T-helper 1 cell treated with Interleukin-12 subunit alpha and Interleukin-12 subunit beta and Interleukin-4 antibody, amounts not matched to agents 30 ng/mL and 1 ng/mL, for 36 hours (primary cell): ENCODE data around the gene CDC42EP3. TPM values are rescaled to one million over a fixed set of nuclear protein-coding genes. Genes with fewer than 3 reads are reported as not detected.

Source experiments
- intact Hi-C: fragments of 100-400 bp; cut with micrococcal nuclease; formaldehyde crosslinking; loops from one replicate; pipeline ENCODE4 v1.15.1; 2024
- total RNA-seq: library from RNA; stranded (reverse); gene quantifications from 2 replicates; pipeline ENCODE4 v1.2.3, GENCODE V29; 2022

Gene CDC42EP3, protein sequence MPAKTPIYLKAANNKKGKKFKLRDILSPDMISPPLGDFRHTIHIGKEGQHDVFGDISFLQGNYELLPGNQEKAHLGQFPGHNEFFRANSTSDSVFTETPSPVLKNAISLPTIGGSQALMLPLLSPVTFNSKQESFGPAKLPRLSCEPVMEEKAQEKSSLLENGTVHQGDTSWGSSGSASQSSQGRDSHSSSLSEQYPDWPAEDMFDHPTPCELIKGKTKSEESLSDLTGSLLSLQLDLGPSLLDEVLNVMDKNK
- 15.9 and 18.0 TPM in 2 replicates for total RNA-seq

DNA sequence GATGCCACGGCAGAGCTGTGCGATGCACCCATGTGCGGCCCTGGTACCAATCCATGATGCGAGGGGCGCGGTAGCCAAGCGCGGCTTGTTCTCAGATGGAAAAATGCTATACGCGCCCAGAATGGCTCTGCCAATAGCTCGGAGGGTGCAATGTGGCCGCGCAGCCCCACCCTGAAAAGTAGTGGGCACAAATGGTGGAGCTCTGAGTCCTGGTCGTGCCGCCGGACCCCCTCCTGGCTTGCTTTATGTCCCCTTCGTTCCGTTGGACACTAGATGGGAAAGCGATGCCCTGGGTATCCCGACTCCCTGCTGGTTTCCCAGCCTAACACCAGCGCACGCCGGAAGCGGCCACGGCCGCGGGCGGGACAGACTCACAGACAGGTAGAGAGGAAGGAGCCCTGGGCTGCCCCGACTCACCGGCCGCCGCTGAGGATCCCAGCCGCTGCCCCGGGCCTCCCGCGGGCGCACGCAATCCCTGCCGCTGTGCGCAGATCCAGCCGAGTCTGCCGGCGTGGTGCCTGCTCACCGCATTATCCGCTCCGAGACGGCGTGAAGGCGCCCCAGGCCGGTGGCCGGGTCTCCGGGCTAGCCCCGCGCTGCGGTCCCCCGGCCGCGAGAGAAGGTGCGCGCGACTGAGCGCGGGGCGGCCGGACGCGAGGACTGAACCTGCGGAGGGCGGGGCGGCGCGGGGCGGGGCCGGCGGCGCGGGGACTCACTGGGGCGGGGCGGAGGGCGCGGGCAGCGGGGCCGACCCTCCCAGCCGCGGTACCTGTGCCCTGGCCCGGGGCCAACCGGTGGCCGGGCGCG, at the start of gene CDC42EP3:
Gene CDC42EP3, minus strand, starts transcription at position 634 of the 807 bp plus-strand sequence. CDS start 25,055 bp downstream, outside the sequence.
- intact Hi-C loops = loop anchor here (2.0 to 10.0 kb wide), 5 partner anchors 134 to 706 kb away; partner anchors contain the start of genes EIF2AK2, PRKD3 and STRN

DNA sequence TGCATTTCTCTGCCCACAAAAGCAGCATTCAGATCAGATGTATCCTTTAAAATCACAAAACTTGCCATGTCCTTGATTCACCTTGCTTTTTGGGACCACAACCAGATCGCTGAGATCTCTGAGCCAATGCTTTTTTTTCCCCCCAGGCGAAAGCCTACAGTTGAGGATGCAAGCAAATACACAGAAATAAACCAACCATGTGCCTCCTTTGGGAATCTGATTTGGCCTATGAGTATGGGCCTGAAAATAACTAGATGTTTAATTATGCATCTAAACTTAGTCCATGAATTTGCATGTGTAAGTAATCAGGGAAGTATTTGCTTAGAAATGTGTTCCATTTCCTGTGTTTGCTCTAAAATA, 49.7 kb upstream of the CDC42EP3 start:
- intact Hi-C loops = no loop called here

DNA sequence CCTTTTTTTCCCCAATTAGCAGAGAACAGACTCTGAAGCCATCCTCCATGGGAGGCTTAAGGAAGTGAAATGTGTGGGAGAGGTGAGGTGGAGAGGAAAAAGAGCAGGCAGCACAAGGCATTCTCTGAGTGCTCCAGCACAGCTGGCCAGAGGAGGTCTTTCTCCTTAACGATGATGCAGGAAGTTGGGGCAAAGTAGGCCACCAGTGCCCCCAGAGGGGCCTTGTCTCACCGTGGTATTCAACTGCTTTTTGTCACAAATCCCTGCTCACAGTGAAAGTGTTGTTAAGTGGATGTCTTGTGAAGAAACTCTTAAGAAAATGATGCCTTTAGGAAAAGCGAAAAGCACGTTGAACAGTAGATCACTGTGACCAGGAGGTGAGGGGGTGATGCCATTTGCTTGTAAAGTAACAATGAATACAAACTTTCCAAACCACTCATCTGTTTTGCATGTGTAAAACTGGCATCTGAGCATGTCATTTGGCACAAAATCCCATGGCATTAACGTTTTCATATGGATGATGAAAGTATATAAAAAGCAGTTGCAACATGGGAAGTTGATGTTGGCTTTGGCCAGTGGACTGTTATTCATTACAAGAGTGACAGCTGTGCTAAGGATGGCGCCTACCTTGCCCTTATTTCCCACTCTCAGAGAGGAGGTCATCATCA, 49.2 kb upstream of the CDC42EP3 start:
- intact Hi-C loops = no loop called here

DNA sequence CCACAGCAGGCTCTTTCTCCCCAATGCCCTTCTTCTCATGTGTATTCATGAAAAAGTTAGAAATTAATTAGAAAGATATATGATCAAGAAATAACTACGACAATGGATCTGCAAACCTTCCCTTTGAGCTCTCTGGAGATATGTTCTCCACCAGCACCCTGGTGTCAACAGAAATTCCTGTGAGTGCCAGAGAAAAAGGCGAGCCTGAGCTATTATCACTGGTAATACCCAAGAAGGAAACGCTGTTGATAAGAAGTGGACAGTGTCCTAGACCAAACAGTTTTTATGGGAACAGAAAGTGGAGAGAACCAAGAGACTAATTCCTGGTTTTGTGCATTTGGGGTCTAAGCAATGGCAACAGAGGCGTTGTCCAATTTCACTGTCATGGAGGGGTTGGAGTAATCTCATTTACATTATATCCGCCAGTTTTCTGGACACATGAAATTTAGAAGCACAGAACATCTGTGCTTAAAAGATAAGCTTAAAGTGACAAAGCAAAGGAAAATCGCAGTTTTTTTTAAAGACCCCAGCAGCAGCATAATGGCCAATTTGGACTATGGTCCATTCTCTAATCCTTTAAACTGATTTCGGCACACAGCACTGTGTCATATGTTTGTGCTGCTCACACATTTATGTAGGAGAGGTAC, 47.2 kb upstream of the CDC42EP3 start:
- intact Hi-C loops = no loop called here

DNA sequence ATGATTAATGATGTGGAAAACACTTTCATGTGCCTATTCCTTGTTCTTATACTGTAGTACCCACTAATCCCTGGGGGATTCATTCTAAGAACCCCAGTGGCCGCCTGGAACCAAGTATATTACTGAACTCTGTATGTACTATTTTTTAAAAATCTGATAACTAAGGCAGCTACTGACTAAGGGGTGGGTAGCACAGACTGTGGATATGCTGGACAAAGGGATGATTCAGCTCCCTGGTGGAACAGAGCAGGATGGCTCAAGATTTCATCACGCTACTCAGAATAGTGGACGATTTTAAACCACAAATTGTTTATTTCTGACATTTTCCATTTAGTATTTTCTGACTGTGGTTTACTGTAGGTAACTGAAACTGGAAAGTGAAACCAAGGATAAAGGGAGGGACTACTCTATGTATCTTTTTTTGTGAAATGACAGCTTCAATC, 41.8 kb upstream of the CDC42EP3 start:
- intact Hi-C loops = loop anchor here (1.0 to 2.0 kb wide), 3 partner anchors 41 to 126 kb away; no protein-coding TSS in a partner anchor

DNA sequence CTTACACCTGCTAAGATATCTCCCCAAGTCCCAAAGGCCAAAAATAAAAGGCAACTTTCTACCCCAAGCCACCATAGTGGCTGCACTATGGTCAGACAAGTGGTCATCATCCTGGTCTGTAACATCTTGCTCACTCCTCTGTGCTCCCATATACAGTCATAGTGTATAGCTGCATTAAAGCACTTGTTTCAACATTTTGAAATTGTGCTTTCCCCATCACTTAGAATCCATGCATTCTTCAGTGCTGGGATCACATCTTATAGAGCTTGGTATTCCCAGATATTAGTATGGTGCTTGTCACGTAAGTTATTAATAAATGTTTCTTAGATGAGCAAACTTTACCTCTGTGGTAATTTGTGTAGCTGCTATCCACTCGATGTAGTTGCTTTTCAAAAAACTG, 40.4 kb upstream of the CDC42EP3 start:
- intact Hi-C loops = loop anchor here (1.0 to 2.0 kb wide), 3 partner anchors 28 to 125 kb away; no protein-coding TSS in a partner anchor

DNA sequence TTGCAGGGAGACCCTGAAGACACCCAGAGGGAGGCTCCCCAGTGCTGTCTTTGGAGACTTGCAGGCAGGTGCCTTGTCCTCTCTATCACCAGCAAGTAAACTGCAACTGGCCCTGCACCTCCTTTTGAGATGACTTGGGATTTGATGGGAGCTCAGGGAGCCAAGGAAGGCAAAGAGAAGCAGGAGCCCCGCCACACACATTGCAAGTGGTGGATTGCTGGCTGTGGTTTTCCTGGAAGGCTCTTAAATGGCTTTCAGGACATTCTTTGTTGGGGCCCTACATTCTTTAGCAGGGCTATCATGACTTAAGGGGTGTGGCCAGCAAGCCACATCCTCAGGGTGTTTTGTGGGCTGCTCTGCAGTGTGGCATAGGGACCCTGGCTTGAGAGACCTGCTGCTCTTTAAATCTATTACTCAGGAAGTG, 39.9 kb upstream of the CDC42EP3 start:
- intact Hi-C loops = loop anchor here (1.0 kb wide), 1 partner anchor 27 kb away; no protein-coding TSS in a partner anchor

DNA sequence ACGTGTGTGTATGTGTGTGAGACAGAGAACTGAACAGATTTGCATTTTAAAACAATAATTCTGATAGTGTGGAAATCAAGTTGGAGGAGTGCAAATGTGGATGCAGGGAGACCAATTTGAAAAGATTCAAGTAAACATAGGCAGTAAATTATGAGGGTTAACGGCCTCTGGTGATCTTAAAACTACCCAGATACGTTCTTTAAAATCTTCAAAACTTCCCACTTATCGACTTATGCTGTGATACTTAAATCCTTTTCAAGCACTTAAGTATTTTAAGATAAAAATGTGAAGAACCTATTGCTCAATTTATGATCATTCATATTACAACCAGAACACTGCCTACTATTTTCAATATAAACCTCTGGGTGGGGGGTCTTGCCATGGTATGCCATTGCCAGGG, 37.7 kb upstream of the CDC42EP3 start:
- intact Hi-C loops = no loop called here

DNA sequence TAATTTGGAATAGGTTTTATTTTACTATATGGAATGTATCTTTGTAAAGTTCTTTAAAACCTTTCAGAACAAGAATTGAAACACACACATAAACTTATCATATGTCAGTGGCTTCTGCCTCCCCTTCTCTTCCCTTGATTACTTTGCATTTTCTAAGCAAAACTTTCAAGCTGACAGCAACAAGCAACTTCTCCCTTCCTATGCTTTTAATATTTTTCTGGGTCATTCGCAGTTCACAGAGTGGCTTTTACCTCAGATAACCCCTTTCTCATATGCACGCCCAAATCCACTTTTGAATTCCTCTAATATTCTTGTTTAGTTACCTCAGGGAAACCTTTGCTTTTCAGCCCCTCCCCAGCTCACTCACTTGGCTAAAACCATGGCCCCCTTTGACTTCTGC, 36.7 kb upstream of the CDC42EP3 start:
- intact Hi-C loops = no loop called here

DNA sequence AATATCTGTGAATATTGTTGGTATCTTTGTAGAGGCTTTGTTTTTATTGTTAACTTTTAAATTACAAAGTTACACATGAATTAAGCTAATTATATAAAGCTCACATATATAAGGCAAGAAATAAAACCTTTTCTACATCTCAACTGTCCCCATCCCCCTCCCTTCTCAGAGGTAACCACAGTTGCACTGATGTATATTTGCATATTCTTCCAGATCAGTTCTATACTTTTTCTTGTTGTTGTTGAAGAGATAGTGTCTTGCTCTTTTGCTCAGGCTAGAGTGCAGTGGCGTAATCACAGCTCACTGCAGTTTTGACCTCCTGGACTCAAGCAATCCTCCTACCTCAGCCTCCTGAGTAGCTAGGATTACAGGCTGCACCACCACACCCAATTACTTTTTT, 36.0 kb upstream of the CDC42EP3 start:
- intact Hi-C loops = no loop called here

DNA sequence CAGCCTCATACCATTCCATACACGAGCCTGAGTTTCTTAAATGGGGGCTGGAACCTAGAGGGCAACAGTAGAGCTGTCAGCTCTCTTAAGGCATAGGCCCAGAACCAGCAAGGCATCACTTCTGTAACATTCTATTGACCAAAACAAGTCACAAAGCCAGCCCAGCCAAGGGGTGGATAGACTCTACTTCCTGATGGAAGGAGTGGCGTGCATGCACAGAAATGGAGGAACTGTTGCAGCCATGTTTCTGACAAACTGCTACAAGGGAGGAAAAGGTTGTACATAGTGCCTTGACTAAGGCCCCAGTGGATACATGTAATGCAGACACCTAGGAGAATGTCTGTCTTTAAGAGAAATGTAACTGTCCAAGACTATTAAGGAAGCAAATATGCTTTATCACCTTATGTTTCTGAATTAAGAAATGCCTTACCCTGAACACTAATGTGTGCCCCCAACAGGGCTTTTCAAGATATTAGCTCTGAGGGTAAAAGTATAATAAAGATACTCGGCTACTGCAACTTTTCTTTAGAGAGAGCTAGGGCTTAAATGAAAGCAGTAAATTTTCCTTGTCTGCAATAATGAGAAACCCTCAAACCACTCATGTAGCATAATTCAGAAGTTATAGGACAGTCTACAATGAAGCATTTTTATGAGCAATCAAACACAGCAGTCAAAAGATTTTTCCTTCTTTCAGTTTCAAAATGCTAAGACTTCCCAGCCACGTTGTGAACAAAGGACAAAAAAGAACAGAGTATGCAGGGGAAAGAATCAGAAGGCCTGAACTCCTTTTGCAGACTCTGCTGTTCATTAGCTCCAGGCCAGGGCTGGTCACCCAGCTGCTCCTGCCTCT, 35.1 kb upstream of the CDC42EP3 start:
- intact Hi-C loops = no loop called here

DNA sequence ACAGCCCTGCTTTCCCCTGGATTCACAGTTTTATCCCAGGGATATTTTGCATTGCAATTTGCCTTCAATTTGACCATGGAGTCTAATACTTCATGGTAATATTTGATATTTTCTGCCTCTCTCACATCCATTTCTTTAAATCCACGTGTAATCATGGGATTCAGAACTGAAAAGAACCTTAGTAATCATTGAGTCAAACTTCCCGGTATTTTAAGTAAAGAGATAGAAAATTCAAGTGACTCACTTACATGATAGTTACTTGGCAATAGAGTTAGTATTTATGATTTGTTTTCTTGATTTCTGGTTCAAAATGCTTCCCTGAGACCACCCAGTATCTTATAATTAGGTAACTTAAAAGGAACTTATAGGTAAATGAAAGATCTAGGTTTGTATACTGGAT, 33.7 kb upstream of the CDC42EP3 start:
- intact Hi-C loops = no loop called here

DNA sequence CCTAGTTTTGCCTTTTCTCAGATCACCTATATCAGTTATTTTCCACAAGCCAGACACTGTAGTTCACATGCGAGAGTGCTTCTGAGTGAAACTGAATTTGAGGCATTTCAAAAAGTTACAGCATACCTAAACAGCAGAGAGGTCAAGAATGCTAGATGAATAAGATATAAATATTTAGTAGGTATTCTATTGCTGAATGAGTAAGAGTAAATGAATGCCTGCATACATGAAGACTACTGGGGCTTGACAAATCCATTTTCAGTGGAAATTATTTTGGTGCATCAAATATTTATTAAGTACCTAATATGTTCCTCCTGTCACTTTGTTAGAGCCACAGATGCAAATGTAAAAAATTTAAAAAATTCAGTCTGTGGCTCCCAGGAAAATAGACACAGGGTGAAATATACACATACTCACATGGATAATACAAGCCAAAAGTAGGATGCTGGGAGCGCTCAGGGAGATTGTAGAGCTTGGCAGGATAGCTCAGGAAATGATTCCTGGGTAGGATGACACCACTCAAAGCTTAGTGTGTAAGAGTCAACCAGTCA, 27.6 kb upstream of the CDC42EP3 start:
- intact Hi-C loops = no loop called here

DNA sequence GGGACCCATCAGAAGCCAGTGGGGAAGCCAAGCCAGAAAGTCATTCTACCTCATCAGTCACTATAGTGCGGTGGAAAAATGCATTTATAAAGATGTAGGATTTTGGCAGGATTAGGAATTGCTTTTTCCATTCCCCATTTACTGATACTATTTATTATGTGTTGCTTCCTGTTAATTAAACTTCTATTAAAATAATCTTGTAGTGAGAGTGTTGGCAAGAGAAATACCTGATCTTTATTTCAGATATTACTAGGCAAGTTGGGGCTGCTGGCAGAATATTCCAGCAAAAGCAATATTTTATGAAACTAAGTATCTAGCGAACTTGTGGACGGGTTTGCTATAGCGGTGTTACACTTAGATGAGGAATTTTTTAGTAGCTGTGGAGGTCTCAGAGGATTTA, 23.9 kb upstream of the CDC42EP3 start:
- intact Hi-C loops = no loop called here

DNA sequence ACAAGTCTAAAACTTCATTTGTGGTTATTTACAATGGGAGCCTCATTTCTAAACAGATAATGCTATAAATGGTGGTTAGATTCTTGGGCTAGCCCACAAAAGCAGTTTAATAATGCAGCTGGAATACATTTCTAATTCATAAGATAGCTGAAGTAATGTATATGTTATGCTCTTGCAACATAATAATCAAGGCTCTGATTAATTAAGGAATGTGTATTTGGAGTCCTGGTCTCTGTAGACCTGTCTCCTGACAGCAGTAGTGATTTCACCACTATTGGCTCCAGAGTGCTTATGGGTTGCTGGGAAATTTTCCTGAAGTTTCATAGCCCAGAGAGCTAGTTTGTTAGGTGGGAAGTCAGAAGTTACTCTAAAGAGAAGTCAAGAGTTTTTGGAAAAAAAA, 21.3 kb upstream of the CDC42EP3 start:
- intact Hi-C loops = no loop called here

DNA sequence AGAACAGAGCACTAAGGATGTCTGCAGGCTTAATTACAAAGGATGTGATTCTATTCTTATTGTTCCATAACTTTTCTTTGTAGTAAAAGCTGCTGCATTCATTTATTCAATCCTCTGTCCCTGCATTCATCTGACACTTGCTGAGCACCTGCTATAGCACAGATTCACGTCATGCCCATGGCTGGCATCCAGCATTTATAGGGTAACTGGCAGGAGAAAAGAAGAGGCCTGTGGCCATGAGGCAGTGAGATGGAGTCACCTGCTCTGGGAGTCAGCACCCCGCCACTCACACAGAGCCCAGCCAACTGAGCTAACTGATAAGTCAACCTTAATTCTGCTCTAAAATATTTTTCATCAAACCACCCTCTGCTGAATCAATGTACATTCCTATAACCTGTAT, 18.3 kb upstream of the CDC42EP3 start:
- intact Hi-C loops = no loop called here

DNA sequence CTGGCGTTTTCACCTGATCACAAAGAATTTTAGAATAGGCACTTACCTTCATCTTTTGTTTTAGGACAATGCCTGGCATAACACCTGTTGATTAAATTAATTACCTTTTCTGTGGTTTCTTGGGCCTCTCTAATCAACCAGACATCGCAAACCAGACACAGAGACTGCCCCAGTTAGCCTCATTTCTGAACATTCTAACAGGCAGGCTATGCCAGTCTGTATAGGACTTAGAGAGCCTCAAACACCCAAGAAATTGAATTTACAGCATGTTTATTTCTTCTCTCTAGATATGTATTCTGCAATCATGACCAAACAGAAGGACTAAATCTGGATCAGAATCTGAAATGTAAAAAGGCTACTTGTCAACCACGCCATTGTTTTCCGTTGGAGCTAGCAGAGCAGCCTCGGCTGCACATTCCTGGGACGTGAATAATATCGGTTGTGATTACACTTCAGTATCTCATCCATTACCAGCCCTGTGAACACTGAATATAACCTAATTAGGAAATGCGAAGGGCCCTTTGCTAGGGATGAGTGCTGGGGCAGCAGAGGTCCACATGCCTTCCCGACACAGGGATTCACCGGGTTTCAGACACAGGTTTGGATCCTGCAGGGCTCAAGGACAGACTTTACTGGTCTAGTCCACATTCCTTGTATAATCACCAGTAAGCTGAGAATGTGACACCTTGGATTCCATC, 17.5 kb upstream of the CDC42EP3 start:
- intact Hi-C loops = no loop called here

DNA sequence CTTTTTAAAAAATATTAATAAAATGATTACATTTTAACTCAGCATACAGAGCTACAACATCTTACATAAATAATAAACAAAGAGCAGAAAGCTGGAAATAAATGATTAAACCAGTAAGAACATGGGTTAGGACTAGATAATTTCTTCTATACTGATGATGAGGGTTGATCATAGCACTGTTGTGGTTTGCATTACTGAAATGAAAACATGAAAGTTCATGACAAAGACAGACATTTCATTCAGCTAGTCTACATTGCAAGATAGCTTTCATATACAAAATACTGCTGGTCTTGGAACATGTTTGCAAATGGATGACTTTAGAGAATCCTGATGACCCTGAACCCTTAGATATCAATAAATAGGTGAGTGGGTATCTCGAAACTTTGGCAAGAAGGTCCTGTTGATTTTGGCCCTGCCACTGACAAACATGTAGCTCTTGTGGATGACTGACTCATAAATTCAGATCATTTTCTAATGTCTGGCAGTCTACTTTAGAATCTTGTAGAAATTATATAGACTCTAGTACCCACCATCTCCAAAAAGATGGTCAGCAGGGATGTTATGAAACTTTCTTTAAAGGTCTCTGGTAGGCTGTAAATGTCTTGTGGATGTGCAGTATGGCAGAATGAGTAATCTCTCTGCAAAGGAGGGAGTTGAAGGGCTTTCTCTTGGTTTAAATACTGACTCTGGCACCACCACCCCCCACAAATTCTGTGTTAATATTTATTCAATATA, 15.5 kb upstream of the CDC42EP3 start:
- intact Hi-C loops = no loop called here

DNA sequence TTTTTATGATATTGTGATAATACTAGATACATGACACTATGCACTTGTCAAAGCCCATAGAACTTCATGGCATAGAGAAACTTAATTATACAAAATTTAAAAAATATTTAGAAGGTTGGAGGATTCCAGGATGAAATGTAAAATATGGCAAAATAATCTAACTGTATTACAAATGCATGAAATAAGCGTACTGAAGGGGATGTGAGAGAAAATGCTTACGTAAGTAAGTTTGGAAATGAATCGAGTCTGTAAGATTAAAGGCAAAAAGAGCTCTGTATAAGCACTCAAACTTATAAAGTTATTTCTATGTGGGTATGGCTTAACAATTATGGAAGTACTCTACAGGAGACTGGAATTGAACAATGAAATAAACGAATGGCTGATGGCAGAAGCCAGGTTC, 13.4 kb upstream of the CDC42EP3 start:
- intact Hi-C loops = loop anchor here (1.0 to 2.0 kb wide), 4 partner anchors 13 to 99 kb away; no protein-coding TSS in a partner anchor
